Fibroblast of the aortic adventitia (primary cell): ENCODE results near the gene POLR3G. TPM values are rescaled to one million over a fixed set of nuclear protein-coding genes. Genes with fewer than 3 reads are reported as not detected.

ENCODE experiments used
- DNase-seq: peaks from one replicate; pipeline ENCODE4 v3.0.0-alpha.2; 2010; ENCODE audit warnings: low read depth
- H3K4me3 ChIP-seq: 2 replicates; pipeline ENCODE4 v1.5.1; 2011; ENCODE audit warnings: low read depth, mild to moderate bottlenecking, control low read depth, low read length, moderate library complexity
- CTCF ChIP-seq: IDR thresholded peaks from 2 replicates; pipeline ENCODE4 v1.5.1; 2011; ENCODE audit warnings: mild to moderate bottlenecking, low read length, control low read depth, inconsistent platforms; ENCODE audit not compliant: insufficient read depth
- total RNA-seq: library from RNA; depleted of rRNA; stranded (reverse); fragments of >200 nt; gene quantifications from 2 replicates; pipeline ENCODE4 v1.2.3, GENCODE V29; 2012; ENCODE audit warnings: low replicate concordance

Gene POLR3G
- total RNA-seq, 1 donor, result 6.7 TPM

DNA sequence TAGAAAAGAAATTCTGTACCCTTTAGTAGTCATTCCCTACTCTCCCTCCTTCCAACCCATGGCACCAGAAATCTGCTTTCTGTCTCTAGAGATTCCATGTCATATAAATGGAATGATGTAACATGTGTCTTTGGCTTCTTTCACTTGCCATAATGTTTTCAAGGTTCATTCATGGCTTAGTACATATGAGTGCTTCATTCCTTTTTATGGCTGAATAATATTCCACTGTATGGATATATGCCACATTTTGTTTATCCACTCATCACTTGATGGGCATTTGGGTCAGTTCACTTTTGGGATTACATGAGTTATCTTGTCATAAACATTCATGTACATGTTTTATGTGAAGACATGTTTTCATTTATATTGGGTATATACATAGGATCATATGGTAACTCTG is 19.4 kb downstream of the POLR3G start:
- no peak overlapping the region for H3K4me3 ChIP-seq
- TF ChIP-seq CTCF, result no peak
- DNase-seq, result no peak

DNA sequence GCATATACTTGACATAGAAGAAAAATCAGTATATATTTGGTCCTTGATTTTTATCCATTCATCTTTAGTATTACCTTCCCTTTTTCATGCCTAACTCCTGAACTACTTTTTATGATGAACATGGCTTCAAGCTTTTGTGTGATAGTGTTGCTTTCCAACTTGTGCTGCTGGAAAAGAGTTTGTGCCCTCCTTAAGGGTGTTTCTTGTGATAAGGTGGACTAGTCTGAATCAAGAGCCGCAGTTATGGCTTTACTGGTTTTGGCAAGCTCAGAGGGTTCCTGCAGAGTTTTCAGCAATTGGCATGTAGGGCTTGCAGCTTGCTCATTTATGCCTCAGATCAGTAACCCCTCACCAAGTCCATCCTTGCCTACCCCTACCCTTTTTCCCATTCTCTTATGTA is 20.5 kb downstream of the POLR3G start:
- TF ChIP-seq CTCF, result no peak
- DNase-seq, result no peak
- H3K4me3 ChIP-seq, result no peak overlapping the region

DNA sequence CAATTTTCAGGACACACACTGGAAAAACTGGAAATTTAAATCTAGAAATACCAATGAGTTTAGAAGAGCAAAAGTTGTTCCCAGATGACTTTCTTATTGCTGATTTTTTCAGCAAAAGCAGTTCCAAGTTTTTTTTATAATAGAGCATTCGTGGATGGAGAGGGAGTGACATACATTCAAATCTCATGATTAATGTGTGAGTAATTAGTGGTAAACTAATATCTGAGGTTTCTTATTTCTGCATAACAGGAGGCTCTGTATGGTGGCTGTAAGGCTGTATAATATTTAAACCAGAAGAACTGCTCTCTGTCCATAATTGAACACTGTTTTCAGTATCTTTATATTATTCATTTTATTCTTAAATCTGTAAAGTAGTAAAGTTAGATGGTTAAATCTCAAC is 28.9 kb downstream of the POLR3G start:
- DNase-seq, result no peak
- TF ChIP-seq CTCF, result no peak
- no peak overlapping the region for H3K4me3 ChIP-seq

DNA sequence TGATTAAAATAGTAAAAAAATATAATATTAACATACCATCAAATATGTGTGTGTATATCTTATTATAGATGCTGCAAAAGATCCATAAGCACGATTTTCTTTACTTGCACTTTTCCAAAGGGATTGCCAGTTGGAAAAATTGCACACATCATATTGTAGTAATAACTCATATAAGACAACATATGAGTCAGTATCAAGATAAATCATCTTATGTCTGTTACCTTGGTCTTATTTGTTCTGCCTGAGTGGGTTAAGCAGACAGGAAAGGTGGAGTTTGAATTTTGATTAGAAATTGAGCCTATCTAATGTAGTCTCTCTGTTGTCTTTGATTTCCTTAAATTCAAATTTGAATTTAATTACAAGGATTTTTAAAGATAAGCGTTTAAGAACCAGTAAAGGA is 30.1 kb downstream of the POLR3G start:
- no peak overlapping the region for H3K4me3 ChIP-seq
- TF ChIP-seq CTCF, result no peak
- no peak for DNase-seq

GRCh38 chr5:90506221-90506620 is 31.6 kb downstream of the POLR3G start:
- no peak for TF ChIP-seq CTCF
- H3K4me3 ChIP-seq, result no peak overlapping the region
- peak; percentile 21 for DNase-seq

- TF ChIP-seq CTCF, result no peak
- H3K4me3 ChIP-seq, result no peak overlapping the region
- no peak for DNase-seq
These were observed 35.8 kb downstream of the POLR3G start for GRCh38 chr5:90510438-90510837.

- DNase-seq, result no peak
- no peak for TF ChIP-seq CTCF
These were observed 39.9 kb downstream of the POLR3G start for GRCh38 chr5:90514520-90514919.

More at GRCh38 chr5:90514520-90514919, 39.9 kb downstream of the POLR3G start:
- H3K4me3 ChIP-seq, result no peak overlapping the region
